GM12875 (cell line): ENCODE data around the gene F13A1.

Source experiments
- H3K4me3 ChIP-seq: one replicate; pipeline ENCODE4 v1.5.1; 2011; ENCODE audit warnings: low read depth, low read length, control low read depth
- TF ChIP-seq, protein P1 (sequence below): IDR thresholded peaks from 2 replicates; pipeline ENCODE4 v1.5.1; 2011; ENCODE audit warnings: low read depth, mild to moderate bottlenecking, control low read depth, inconsistent platforms, low read length, moderate library complexity, borderline replicate concordance; ENCODE audit not compliant: insufficient read depth

The F13A1 gene

DNA sequence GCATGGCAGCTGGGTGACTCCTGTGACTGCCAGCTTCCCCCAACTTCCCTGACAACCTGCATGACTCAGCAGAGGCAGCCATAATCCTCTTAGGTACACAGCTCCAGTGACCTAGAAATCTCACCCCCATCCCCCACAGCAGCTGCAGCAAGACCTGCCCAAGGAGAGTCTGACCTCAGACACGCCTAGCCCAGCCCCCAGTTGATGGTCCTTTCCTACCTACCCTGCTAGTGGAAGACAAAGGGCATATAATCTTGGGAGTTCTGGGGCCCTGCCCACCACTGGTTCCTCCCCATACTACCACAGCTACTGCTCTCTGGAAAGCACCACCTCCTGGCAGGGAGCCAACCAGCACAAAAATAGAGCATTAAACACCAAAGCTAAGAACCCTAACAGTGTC lies 90.2 kb downstream of the F13A1 start:
- no peak overlapping the region for H3K4me3 ChIP-seq
- TF ChIP-seq, protein P1, sequence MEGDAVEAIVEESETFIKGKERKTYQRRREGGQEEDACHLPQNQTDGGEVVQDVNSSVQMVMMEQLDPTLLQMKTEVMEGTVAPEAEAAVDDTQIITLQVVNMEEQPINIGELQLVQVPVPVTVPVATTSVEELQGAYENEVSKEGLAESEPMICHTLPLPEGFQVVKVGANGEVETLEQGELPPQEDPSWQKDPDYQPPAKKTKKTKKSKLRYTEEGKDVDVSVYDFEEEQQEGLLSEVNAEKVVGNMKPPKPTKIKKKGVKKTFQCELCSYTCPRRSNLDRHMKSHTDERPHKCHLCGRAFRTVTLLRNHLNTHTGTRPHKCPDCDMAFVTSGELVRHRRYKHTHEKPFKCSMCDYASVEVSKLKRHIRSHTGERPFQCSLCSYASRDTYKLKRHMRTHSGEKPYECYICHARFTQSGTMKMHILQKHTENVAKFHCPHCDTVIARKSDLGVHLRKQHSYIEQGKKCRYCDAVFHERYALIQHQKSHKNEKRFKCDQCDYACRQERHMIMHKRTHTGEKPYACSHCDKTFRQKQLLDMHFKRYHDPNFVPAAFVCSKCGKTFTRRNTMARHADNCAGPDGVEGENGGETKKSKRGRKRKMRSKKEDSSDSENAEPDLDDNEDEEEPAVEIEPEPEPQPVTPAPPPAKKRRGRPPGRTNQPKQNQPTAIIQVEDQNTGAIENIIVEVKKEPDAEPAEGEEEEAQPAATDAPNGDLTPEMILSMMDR = no peak

DNA sequence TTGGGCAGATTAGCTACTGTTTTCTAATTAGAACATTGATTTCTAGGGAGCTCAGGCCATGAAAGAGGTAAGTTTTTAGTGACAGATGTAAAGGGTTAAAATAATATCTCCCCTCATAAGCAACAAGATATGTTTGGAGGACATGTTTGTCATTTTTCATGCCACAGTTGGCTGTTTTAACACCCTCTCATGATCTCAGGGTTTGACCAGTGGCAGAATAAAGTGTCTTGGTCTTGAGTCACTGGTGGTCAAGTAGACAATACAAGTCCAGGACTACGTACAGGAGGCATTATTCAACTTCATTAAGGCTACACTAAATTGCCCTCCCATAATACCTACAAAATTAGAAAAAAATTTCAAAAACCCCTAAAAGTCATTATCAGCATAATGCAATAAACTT lies 92.6 kb downstream of the F13A1 start:
- no peak overlapping the region for H3K4me3 ChIP-seq
- TF ChIP-seq, protein P1 = no peak

DNA sequence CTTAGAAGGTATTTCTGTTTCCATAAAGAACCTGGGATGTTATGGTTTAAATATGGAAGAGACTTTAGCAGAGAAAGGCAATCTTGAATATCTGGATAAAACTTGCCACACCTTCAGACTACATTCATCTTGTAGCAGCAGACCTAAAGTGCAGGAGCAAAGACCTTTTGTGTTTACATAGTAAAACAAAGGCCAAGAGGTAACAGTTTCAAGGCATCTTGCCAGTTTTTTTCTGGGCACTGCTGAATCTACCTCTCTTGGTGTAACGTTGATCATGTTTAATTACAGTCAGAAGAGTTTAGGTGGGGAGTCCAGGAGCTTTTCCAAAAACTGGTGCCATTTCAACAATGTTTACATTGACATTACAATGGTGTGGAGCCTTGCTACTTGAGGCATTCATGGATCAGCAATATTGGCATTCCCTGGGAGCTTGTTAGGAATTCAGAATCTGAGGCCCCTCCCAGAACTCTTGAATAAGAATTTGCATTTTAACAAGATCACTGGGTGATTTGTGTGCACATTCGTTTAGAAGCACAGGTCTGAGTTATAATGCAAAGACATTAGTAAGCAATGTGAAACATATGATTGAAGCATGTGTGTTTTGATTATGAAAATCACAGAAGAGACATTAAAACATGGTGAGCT lies 94.5 kb downstream of the F13A1 start:
- TF ChIP-seq, protein P1 = no peak
- H3K4me3 ChIP-seq = no peak overlapping the region

DNA sequence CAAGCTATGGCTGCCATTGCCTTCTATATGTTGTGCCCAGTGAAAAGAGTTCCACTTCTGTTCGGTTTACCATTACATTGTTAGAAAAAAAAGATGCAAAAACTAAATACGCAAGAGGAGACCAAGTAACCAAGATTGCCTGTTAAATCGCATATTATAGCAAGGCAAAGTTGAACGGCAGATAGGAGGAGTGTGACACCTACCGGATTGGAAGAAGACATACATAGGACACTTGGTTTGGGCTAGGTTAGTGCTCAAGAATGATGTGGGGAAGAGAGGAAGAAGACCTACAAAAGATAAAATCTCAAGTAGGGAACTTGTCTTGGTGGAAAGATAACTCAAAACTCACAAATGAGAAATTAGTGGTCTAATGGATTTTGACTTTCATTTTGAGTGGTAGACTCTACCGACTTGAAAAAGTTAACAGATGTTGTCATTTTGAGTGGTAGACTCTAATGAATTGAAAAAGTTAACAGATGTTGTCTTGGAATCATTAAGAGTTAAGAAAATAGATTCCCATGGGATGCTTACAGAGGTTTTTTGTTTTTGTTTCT lies 95.5 kb downstream of the F13A1 start:
- H3K4me3 ChIP-seq = no peak overlapping the region
- TF ChIP-seq, protein P1 = no peak

DNA sequence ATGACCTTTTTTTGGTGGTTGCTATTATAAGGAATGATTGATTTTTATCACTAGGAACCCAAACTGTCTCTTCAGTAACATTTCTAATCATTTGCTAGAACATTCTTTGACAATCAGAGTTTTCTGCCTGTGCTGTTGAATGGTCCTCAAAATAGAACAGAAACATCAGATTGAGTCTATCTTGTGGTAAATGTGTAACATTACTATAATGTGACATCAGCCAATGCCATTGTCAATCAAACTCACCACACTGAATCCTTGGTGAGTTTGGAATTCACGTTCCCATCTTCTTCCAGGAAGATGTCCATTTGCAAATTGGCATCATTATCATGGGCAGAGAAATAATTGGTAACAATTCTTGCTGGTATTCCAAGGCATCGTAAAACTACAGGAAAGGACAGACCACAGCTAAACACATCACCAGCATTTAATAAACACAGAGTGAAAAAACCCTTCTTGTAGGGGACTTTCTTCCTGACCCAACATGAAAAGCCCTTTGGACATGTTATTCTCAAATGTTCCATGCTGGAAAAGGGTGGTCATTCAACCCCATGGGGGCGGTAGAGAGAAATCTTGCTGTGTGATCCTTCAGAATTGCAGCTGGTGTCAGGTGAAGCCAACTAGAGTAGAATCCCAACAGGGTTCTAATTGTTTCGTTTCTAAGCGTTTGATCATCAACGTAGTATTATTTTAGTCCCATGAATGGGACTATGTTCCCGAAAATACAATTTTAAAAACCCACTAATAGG lies 98.5 kb downstream of the F13A1 start:
- TF ChIP-seq, protein P1 = peak; percentile 52; the same call in 1 of the 2 replicates
- no peak overlapping the region for H3K4me3 ChIP-seq

DNA sequence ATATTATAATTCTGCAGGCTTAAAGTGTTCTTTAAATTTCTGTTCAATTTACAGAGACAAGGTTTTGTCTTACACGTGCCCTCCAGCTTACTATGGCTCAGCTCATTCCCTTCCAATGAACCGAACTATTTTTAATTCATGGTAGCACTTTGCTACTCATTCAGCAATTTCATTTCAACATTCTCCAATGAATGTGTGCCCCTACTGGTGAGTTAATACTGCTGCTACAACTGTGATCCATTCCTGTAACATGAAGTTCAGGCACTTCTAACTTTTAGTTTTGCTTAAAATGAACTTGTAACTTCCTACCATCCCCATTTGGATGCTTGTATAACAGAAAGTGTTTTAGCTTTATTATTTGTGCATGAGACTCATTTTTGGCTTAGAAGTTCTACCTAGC lies 99.7 kb downstream of the F13A1 start:
- TF ChIP-seq, protein P1 = peak; percentile 29; the same call in 1 of the 2 replicates
- no peak overlapping the region for H3K4me3 ChIP-seq
